Medulla oblongata (tissue), 1 donor: ENCODE data around the gene ZBTB48.
"Not testable (repeated sequence)": the region's sequence is repeated elsewhere in the genome, so short reads cannot be mapped to it uniquely, and the experiment has no call there.

Experiments used
- DNase-seq: peaks from one replicate; pipeline ENCODE4 v3.0.0-alpha.2; 2015; ENCODE audit errors: extremely low spot score

ZBTB48 gene

DNA sequence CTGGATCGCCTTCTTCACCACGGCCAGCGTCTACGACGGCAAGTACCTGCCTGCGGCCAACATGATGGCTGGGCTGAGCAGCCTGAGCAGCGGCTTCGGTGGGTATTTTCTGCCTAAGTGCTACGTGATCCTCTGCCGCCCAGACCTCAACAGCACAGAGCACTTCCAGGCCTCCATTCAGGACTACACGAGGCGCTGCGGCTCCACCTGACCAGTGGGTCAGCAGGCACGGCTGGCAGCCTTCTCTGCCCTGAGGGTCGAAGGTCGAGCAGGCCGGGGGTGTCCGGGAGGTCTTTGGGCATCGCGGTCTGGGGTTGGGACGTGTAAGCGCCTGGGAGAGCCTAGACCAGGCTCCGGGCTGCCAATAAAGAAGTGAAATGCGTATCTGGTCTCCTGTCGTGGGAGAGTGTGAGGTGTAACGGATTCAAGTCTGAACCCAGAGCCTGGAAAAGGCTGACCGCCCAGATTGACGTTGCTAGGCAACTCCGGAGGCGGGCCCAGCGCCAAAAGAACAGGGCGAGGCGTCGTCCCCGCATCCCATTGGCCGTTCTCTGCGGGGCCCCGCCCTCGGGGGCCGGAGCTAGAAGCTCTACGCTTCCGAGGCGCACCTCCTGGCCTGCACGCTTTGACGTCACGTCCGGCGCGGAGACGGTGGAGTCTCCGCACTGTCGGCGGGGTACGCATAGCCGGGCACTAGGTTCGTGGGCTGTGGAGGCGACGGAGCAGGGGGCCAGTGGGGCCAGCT is at the start of gene ZBTB48:
TSS of gene ZBTB48 (plus strand) at position 621 of the 745 bp plus-strand sequence. CDS start 616 bp downstream, outside the sequence.
- DNase-seq = peak; percentile 99

DNA sequence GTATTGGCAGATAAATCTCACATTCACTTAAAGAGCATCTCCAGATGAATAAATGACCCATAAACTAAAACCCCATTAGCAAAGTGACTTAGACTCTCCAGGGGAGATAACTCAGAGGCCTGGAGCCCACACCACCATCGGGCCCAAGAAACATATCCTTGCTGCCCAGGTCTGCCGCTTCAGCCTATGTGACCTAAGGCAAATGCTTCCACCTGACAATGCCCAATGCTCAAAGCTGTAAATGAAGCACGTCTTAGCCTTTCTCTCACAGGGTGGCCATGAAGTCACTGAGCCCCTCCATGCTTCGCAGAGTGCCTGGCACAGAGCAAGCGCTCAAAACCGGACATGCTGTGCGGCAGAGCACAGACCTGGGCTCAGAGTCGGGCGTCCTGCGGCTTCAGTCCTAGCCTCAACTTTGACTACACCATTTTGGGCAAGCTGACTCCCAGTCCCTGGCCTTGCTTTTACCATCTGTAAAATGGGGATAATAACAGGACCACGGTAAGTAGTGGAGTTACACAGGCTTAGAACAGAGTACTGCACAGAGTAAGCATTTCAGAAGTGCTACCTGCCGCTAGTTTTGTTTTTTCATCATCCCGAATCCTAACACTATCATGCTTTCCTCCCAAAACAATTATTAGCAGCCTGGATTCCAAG is 49.2 kb upstream of the ZBTB48 start:
- DNase-seq = no peak

DNA sequence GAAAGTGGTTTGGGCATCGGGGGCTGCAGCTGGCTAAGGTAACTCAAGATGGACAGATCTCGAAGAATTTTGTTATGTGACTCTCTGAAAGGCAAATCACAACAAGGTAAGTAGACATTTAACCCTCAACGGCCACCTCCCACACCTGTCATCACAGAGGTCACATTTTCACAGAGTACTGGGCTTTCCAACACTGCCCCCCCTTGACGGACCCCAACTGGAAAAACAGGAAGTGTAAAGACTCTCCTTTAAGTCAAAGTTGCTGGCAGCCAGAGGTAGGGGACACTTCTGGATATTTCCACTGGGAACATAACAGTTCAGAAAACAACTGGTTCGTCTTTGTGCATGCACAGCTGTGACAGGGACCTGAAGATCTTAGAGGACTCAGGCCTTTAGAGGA is 47.8 kb upstream of the ZBTB48 start:
- no peak for DNase-seq

DNA sequence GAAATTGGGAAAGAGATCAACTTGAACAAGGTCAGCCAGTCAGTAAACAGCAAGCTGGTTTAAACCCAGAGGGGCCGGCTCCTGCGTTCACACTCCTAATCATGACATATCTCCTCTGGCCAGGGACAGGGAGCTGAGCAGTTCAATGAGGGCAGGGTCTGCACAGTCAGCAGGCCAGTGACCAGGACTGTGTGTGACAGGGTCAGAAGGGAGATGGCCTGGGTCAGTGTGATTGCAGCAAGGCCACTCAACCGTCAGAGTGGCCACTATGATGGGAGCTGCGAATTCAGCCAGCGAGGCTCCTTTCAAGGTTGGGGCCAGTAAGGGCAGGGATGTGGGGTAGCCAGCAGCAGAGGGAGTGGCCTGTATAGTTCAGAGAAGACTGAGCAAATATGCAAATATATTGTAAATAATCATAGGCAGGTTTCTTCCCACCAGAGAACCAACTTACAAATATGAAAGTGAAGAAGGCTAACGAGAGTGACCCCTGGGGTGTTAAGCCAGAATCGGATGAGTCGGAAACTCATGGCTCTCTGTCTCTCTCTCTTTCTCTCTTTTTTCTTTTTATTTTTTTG is 45.5 kb upstream of the ZBTB48 start:
- DNase-seq = no peak

DNA sequence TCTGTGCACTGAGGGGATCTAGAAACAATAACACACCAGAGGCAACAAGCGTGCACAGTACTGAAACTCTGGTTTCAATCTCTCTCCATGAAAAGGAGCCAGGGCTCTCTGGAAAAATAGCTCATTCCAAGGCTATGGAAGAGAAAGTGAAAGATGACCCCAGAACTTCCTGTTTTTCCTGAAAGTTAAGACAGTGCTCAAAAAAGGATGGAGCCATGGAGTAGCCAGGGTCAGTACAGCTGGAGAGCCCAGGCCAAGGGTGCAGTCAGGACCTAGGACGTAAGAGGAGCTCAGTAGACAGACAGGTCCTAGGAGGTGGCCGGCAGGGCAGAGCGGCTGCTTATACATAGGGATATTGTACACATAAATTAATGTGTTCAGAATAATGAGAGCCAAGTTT is 44.6 kb upstream of the ZBTB48 start:
- no peak for DNase-seq

DNA sequence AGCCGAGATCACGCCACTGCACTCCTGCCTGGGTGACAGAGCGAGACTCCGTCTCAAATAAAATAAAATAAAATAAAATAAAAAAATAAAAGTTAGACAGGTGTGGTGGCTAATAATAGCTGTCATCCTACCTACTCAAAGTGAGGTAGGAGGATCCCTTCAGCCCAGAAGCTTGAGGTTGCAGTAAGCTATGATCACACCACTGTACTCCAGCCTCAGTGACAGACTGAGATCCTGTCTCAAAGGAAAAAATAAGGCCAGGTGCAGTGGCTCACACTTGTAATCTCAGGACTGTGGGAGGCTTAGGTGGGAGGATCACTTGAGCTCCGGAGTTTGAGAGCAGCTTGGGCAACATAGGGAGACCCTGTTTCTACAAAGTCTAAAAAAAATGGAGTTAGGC is 43.5 kb upstream of the ZBTB48 start:
- DNase-seq = no peak

DNA sequence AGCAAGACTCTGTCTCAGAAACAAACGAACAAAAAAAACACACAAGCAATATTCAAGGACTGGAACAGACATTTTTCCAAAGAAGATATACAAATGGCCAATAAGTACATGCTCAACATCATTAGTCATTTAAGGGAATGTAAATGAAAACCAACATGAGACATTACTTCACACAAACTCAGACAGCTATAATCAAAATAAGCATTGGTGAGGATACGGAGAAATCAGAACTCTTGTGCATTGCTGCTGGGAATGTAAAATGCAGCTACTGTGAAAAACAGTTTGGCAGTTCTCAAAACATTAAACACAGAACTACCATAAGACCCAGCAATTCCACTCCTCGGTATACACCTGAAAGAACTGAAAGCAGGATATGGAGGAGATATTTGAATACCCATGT is 40.8 kb upstream of the ZBTB48 start:
- no peak for DNase-seq

DNA sequence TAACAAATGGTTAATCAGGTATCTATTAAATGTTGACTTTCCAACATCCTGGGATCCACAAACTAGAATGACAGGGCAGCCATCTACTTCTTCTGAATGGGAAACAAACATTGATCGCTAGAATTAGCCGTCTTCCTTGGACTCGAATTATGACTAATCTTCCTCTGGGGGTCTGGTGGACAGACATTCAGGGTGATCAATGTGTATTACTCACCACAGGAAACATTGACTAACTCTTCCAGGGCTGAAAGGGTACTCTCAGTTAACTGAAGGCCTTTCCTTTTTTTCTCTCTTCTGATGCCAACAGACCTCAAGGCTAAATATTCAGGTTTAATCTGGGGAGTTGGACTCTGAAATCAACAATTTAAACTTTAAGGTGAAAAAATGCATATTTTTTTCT is 35.0 kb upstream of the ZBTB48 start:
- no peak for DNase-seq

DNA sequence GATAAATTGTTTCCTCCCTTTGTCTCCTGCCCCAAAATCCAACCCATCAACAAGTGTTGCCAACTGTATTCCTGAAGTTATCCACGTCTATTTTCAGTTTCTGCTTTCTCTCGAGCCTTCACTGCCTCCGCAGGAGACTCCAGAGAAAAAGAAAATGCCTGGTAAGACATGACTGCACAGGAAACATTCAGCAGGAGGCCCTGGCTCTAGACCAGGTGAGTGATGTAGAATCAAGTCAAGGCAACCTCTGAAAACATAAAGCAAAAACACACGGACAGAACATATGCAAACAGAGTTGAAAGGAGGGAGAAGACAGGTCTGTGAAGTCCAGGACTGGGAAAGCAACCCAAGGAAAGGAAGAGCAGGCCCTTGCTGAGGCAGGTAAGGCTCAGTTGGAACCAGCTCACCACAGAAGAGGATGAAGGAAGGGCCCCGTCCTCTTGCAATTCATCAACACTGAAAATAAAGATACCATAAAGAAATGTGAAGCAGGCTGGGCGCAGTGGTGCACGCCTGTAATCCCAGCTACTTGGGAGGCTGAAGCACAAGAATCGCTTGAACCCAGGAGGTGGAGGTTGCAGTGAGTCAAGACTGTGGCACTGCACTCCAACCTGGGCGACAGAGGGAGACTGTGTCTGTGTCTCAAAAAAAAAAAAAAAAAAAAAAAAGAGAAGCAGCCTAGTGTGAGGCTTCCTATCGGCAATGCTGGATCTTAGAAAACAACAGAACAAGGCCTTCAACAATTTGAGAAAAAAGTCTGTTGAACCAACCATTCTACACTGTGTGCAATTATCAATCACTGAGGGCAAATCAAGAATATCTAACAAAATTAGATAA is 34.3 kb upstream of the ZBTB48 start:
- DNase-seq = no peak

DNA sequence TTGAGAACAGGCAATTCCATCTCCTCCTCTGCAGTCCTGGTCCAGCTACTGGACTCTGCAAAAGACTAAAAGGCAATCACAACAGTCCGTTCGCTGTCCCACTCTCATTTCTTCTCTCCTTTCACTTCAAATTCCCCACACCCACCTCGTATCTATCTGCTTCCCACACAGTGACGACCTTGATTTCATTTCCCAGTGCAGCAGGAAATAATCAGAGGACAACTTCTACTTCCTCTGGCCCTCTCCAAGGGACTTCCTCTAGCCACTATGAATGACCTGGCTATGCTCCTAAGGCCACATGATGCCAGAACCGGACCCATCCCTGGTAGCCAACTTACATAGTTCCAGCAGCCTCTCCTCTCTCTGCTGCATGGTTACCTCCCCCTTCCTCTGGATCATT is 33.5 kb upstream of the ZBTB48 start:
- no peak for DNase-seq

DNA sequence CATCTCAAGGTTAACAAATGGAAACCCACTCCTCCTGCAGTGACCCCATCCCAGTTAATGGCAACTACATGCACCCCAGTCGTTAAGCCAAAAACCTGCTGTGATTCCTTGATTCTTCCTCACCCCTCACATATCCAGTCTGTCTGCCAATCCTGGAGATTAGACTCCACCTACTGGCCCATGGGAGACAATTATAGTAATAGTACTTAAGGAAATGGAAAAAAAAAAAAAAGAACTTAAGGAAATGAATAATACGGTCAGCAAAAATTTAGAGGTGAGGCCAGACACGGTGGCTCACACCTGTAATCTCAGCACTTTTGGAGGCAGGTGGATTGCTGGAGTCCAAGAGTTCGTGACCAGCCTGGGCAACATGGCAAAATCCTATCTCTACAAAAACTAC is 32.5 kb upstream of the ZBTB48 start:
- DNase-seq = no peak

DNA sequence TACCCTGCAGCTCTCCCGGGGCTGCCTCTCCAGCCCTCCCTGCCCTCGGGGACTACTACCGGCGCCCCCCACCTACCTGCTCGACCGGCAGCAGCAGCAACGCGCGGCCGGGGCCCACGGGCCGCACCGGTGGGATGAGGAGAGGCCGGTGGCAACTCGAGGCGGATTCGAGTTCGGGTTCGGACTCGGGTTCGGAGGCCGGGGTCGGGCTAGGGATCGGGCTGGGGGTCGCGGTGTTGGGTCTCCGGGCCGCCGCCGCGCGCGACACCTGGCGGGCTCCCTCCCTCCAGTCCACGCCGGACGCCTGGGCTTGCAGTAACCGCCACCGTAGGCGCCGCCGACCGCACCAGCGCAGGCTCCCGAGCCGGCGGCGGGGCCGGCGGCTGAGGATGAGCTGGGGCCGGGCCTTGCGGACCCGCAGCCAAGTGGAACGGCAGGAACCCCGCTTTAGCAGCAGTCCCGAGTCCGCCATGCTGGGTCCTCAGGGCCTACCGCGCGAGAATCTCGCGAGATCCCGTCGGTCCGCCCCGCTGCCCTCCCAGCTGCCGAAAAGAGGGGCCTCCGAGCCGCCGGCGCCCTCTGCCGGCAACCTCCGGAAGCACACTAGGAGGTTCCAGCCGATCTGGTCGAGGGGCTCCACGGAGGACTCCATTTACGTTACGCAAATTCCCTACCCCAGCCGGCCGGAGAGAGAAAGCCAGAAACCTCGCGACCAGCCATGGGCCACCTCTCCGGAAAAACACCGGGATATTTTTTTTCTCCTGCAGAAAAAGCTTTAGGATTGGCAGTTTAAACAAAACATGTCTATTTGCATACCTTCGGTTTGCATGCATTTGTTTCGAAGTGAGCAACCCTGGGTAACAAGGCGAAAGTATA is 25.5 kb upstream of the ZBTB48 start, which contains the start of gene NOL9:
TSS of gene NOL9 (minus strand) at position 483 of the 876 bp plus-strand sequence. CDS start at position 472, 11 bp downstream.
- DNase-seq = peak; percentile 93

DNA sequence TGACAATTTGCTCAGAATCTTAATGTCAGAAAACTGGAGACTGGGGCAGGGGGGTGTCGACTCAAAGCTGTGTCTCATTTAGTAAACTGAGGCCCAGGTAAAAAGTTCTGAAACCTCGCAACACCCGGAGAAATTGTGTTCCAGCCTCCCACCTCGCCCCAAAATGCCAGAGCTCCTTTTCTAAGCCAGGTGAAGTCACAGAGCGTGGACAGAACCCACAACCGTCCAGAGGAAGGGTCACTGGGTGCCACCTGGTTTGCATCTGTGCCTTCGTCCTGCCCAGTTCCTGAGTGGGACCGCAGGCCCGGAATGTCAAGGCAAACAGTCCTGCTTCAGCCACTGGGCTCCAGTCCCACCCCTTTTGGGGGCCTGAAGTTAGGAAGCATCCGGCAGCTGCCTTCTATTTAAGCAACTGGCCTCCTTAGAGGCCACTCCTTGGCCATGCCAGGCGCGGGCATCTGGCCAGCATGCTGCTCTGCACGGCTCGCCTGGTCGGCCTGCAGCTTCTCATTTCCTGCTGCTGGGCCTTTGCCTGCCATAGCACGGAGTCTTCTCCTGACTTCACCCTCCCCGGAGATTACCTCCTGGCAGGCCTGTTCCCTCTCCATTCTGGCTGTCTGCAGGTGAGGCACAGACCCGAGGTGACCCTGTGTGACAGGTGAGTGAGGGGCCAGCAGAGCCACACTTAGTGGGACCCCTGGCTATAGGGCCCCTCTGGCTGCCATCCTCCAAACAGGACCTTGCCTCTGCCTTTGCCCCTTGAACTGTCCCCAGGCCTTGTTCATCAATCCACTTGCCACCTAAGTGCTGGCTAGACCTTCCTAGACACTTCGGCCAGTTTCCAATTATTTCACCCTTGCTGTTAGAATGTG is 24.7 kb upstream of the ZBTB48 start, which contains the start of gene TAS1R1:
TSS of gene TAS1R1 (plus strand) at position 401 of the 872 bp plus-strand sequence. CDS start at position 468, 67 bp downstream.
- DNase-seq = peak; percentile 25

DNA sequence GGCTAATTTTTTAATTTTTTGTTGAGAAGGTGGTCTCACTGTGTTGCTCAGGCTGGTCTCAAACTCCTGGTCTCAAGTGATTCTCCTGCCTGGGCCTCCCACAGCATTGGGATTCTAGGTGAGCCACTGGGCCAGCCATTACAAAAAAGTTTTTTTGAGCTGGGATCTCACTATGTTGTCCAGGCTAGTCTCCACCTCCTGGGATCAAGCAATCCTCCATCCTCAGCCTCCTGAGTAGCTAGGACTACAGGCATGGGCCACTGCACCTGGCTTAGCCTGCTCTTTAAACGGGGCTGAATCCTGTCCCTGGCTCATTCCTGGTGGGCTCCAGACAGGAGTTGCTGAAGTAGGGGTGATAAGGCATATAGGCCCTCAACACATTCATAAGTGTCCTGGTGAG is 22.2 kb upstream of the ZBTB48 start:
- no peak for DNase-seq

DNA sequence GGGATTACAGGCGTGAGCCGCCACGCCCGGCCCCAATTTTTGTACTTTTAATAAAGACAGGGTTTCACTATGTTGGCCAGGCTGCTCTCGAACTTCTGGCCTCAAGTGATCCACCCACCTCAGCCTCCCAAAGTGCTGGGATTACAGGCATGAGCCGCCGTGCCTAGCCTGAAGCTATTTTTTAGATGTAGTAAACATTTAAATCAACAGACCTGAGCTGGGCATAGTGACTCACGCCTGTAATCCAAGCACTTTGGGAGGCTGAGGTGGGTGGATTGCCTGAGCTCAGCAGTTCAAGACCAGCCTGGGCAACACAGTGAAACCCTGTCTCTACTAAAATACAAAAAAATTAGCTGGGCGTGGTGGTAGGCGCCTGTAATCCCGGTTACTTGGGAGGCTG is 20.6 kb upstream of the ZBTB48 start:
- DNase-seq = not testable (repeated sequence)

DNA sequence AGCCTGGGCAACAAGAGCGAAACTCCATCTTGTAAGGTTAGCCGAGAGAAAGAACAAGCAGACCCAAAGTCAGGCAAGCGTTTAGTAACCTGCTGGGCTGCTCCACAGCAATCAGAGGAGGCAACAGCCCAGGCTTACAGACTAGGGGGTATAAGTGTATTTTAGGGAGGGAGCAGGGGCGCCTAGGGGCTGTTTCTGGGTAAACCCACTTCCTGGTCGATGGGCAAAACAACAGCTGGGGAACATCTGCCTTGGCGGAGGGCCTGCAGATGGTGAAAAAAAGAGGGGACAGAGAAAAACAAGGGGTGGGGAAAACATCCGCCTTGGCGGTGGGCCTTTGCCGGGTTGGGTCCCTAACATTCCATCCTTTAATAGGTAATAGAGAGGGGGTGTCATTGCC is 19.5 kb upstream of the ZBTB48 start:
- no peak for DNase-seq

DNA sequence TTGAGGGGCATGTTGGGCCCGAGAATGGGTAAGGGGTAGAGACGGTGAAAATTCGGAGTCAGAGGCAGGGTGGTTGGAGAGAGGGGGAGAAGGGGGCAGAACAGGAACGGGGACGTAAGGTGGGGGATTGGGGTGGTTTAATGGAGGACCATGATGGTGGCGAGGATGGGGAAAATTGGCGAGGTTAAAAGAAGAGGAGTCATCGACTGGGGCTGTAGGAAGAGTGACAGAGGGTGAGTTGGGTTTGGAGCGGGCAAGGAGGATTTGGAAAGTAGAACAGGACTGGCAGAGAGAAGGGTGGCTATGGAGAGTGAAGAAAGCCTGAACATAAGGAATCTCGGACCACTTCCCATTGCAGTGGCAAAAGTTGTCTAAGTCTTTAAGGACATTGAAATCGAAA is 10.8 kb upstream of the ZBTB48 start:
- no peak for DNase-seq

DNA sequence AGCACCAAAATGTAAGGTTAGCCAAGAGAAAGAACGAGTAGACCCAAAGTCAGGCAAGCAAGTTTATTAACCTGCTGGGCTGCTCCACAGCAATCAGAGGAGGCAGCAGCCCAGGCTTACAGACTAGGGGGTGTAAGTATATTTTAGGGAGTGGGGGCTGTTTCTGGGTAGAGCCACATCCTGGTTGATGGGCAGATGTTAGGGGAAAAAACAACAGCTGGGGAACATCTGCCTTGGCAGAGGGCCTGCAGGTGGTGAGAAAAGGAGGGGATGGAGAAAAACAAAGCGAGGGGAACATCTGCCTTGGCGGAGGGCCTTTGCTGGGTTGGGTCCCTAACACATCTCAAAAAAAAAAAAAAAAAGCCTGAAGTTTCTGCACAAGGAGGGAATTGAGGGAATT is 9.7 kb upstream of the ZBTB48 start:
- DNase-seq = no peak

DNA sequence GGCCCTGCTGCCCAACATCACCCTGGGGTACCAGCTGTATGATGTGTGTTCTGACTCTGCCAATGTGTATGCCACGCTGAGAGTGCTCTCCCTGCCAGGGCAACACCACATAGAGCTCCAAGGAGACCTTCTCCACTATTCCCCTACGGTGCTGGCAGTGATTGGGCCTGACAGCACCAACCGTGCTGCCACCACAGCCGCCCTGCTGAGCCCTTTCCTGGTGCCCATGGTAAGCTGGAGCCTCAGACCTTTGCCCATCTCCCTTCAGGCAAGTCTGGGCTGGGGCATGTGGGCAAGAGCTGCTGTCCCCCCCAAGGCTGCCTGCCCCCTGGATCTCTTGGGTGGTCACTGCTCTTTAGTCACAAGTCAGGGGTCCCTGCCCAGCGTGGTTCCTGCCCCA is 8.8 kb upstream of the ZBTB48 start:
- DNase-seq = no peak
